HepG2 (cell line): ENCODE measurements around the gene MT1A. TPM values are rescaled to one million over a fixed set of nuclear protein-coding genes. Genes with fewer than 3 reads are reported as not detected.

ENCODE experiments used
- ATF5 ChIP-seq: sonication (generic); formaldehyde crosslinking; IDR thresholded peaks from 2 replicates; pipeline ENCODE4 v1.4.0; 2020; ENCODE audit warnings: mild to moderate bottlenecking, low read depth, missing genetic modification reagents
- BATF2 ChIP-seq: sonication (generic); formaldehyde crosslinking; IDR thresholded peaks from 2 replicates; pipeline ENCODE4 v1.8.0; 2022; ENCODE audit warnings: mild to moderate bottlenecking, missing genetic modification reagents, moderate library complexity
- CBX1 ChIP-seq: IDR thresholded peaks from one replicate; pipeline ENCODE4 v1.6.1; 2016; ENCODE audit warnings: antibody characterized with exemption, low read depth
- GFI1 ChIP-seq: sonication (generic); formaldehyde crosslinking; IDR thresholded peaks from 2 replicates; pipeline ENCODE4 v1.5.0; 2020; ENCODE audit warnings: missing genetic modification reagents, mild to moderate bottlenecking, borderline replicate concordance
- JARID2 ChIP-seq: sonication (generic); formaldehyde crosslinking; IDR thresholded peaks from 2 replicates; pipeline ENCODE4 v1.8.1; 2023; ENCODE audit warnings: missing genetic modification reagents, inconsistent platforms; ENCODE audit not compliant: insufficient replicate concordance
- MAFK ChIP-seq, 2 experiments: IDR thresholded peaks in 1 of 2; conservative IDR thresholded peaks in 1 of 2; 2 replicates each; pipeline ENCODE4 v1.6.1; 2011; ENCODE audit warnings: improper control_type of control experiment in 2 of 2, low read length in 2 of 2
- NCOA2 ChIP-seq: sonication (generic); formaldehyde crosslinking; IDR thresholded peaks from 2 replicates; pipeline ENCODE4 v1.8.0; 2022; ENCODE audit warnings: inconsistent platforms
- PAXIP1 ChIP-seq: sonication (generic); formaldehyde crosslinking; conservative IDR thresholded peaks from 2 replicates; pipeline ENCODE4 v1.4.0; 2020; ENCODE audit warnings: mild to moderate bottlenecking, missing genetic modification reagents, moderate library complexity
- POLR2AphosphoS5 ChIP-seq: IDR thresholded peaks from 2 replicates; pipeline ENCODE4 v1.6.1; 2012; ENCODE audit warnings: low read depth, low read length
- ZBTB21 ChIP-seq: sonication (generic); formaldehyde crosslinking; IDR thresholded peaks from 2 replicates; pipeline ENCODE4 v1.4.0; 2020; ENCODE audit warnings: missing genetic modification reagents
- ZEB1 ChIP-seq: IDR thresholded peaks from 2 replicates; pipeline ENCODE4 v1.6.1; 2012; ENCODE audit warnings: mild to moderate bottlenecking, low read depth, inconsistent platforms; ENCODE audit not compliant: insufficient replicate concordance
- ZIK1 ChIP-seq: sonication (generic); formaldehyde crosslinking; IDR thresholded peaks from 2 replicates; pipeline ENCODE4 v1.5.0; 2020; ENCODE audit warnings: mild to moderate bottlenecking, low read depth, missing genetic modification reagents, borderline replicate concordance
- ZNF180 ChIP-seq: sonication (generic); formaldehyde crosslinking; IDR thresholded peaks from 2 replicates; pipeline ENCODE4 v1.4.0; 2020; ENCODE audit warnings: low read depth, missing genetic modification reagents, borderline replicate concordance
- ZNF253 ChIP-seq: sonication (generic); formaldehyde crosslinking; IDR thresholded peaks from 2 replicates; pipeline ENCODE4 v1.8.0; 2022; ENCODE audit warnings: mild to moderate bottlenecking, missing genetic modification reagents, borderline replicate concordance
- ZNF496 ChIP-seq: sonication (generic); formaldehyde crosslinking; IDR thresholded peaks from 2 replicates; pipeline ENCODE4 v1.8.1; 2023; ENCODE audit warnings: mild to moderate bottlenecking, moderate library complexity, missing genetic modification reagents; ENCODE audit not compliant: insufficient replicate concordance
- ZNF691 ChIP-seq: sonication (generic); formaldehyde crosslinking; IDR thresholded peaks from 2 replicates; pipeline ENCODE4 v1.4.0; 2020; ENCODE audit warnings: missing genetic modification reagents, low read depth, mild to moderate bottlenecking, borderline replicate concordance
- ZNF713 ChIP-seq: sonication (generic); formaldehyde crosslinking; IDR thresholded peaks from 2 replicates; pipeline ENCODE4 v1.4.0; 2020; ENCODE audit warnings: mild to moderate bottlenecking, missing genetic modification reagents
- ZNF766 ChIP-seq: sonication (generic); formaldehyde crosslinking; IDR thresholded peaks from 2 replicates; pipeline ENCODE4 v1.5.0; 2020; ENCODE audit warnings: missing genetic modification reagents, borderline replicate concordance
- polyA plus RNA-seq, 8 experiments: library from polyadenylated mRNA; depleted of rRNA in 3 of 8; stranded (reverse) in 7 of 8; unstranded in 1 of 8; fragments of >200 nt; fragmentation: Illumina TruSeq in 4 of 8; extraction: Trizol in 4 of 8; gene quantifications; 2 replicates each; pipeline versions ENCODE4 v1.2.1 to v1.2.3, GENCODE V29; 2011 to 2016; ENCODE audit warnings: low read depth in 4 of 8, missing spikeins in 1 of 8, mixed read lengths in 1 of 8; ENCODE audit not compliant: insufficient read depth in 1 of 8
- total RNA-seq, 5 experiments: library from RNA; depleted of rRNA; stranded (reverse); fragments of >200 nt; fragmentation: Illumina TruSeq; extraction: Trizol; gene quantifications; 2 replicates each; pipeline ENCODE4 v1.2.3, GENCODE V29; 2016; ENCODE audit warnings: low read depth in 1 of 5
- TF ChIP-seq, protein P1 (sequence below): sonication (generic); formaldehyde crosslinking; conservative IDR thresholded peaks from 2 replicates; pipeline ENCODE4 v1.4.0; 2020; ENCODE audit warnings: missing genetic modification reagents

MT1A gene
- total and polyA plus RNA-seq, 2 of the 13 experiments (the other 11 are each of a cell fraction or from before 2014, with no cell fraction given), result 8.3 to 10.4 TPM

DNA sequence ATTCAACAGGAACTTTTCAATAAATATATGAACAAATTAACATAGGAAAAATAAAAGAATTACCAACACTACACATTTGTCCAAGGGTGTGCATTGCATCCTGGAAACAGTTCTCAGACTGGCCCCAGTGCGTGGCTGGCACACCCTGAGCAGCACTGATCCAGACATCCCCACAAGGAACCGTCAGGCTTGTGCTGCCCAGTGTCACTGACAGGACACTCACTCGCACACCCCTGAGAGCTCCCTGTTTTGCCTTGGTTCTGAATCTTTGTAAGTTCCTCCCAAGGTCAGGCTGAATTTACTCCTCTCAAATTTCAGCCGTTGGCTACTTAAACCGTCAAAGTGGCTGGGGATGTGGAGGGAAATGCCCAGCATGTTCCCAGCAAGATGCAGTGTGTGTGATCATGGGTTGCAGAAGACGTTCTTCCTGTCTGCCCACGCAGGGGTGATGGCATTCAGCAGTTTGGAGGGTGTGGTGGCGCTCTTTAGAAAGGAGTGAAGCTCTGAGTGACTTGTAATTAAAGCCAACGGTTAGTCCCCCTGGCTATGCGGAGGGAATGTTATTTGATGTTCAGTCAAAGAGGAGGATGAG, 28.4 kb upstream of the MT1A start (continued):
- TF ChIP-seq ZBTB21 (CRISPR knock-in tag) (no peak), MAFK (conservative IDR thresholded peaks at IDR 0.05 in 1 of 2, IDR thresholded peaks at IDR 0.05 in 1 of 2; ENCODE audit: low read length in 2 of 2) (no peak), ZNF180 (CRISPR knock-in tag) (no peak), ZNF496 (CRISPR knock-in tag) (no peak), ZEB1 (no peak), JARID2 (CRISPR knock-in tag) (no peak), CBX1 (no peak), ZNF253 (CRISPR knock-in tag) (no peak), ZNF691 (CRISPR knock-in tag) (peak; percentile 72; the same call in 1 of the 2 replicates), ATF5 (CRISPR knock-in tag) (no peak), PAXIP1 (CRISPR knock-in tag) (no peak), POLR2AphosphoS5 (no peak), ZNF766 (CRISPR knock-in tag) (no peak), NCOA2 (CRISPR knock-in tag) (no peak), ZNF713 (no peak), BATF2 (CRISPR knock-in tag) (no peak), ZIK1 (CRISPR knock-in tag) (no peak), GFI1 (CRISPR knock-in tag) (peak; percentile 29; the same call in 1 of the 2 replicates)
- TF ChIP-seq, protein P1, sequence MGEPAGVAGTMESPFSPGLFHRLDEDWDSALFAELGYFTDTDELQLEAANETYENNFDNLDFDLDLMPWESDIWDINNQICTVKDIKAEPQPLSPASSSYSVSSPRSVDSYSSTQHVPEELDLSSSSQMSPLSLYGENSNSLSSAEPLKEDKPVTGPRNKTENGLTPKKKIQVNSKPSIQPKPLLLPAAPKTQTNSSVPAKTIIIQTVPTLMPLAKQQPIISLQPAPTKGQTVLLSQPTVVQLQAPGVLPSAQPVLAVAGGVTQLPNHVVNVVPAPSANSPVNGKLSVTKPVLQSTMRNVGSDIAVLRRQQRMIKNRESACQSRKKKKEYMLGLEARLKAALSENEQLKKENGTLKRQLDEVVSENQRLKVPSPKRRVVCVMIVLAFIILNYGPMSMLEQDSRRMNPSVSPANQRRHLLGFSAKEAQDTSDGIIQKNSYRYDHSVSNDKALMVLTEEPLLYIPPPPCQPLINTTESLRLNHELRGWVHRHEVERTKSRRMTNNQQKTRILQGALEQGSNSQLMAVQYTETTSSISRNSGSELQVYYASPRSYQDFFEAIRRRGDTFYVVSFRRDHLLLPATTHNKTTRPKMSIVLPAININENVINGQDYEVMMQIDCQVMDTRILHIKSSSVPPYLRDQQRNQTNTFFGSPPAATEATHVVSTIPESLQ (CRISPR knock-in tag), result no peak
